Common myeloid progenitor, CD34-positive (primary cell): ENCODE data around the gene ESF1.
A peak's percentile ranks its signal among the peaks of the same experiment; 100 is the strongest.

Source experiments
- CTCF ChIA-PET: fragments of 350-600 bp; sonication (Branson Sonifier 250); formaldehyde crosslinking; loops from one replicate; lab custom pipeline; 2021; ENCODE audit warnings: antibody characterized with exemption; lab: Charles Lee
- POLR2A ChIA-PET: fragments of 350-600 bp; sonication (Branson Sonifier 250); formaldehyde crosslinking; loops from one replicate; lab custom pipeline; 2021; ENCODE audit warnings: antibody characterized with exemption; lab: Charles Lee
- DNase-seq, 3 donors: peaks; one replicate each; pipeline versions ENCODE4 v3.0.0 to v3.0.0-alpha.2; 2013
- H3K27ac ChIP-seq, 2 experiments: 1 replicate in 1 of 2; 2 replicates in 1 of 2; pipeline ENCODE4 v1.7.0; 2013; ENCODE audit warnings: inconsistent platforms in 2 of 2, low read length in 2 of 2, mild to moderate bottlenecking in 2 of 2, low read depth in 1 of 2, moderate library complexity in 1 of 2; ENCODE audit not compliant: severe bottlenecking in 2 of 2, insufficient read depth in 1 of 2, poor library complexity in 1 of 2
- H3K27me3 ChIP-seq, 5 experiments: replicated peaks in 2 of 5; 1 replicate in 3 of 5; 2 replicates in 2 of 5; pipeline versions ENCODE4 v1.6.1 to v1.7.0; 2013; ENCODE audit warnings: low read length in 4 of 5, mild to moderate bottlenecking in 2 of 5, moderate library complexity in 2 of 5, inconsistent platforms in 1 of 5; ENCODE audit not compliant: insufficient read depth in 5 of 5, control insufficient read depth in 4 of 5
- H3K36me3 ChIP-seq, 4 experiments: 1 replicate in 2 of 4; 2 replicates in 2 of 4; pipeline versions ENCODE4 v1.6.1 to v1.7.0; 2013; ENCODE audit warnings: low read length in 3 of 4, control low read depth in 1 of 4, mild to moderate bottlenecking in 1 of 4; ENCODE audit not compliant: control insufficient read depth in 4 of 4, insufficient read depth in 4 of 4
- H3K4me1 ChIP-seq, 4 experiments: 1 replicate in 3 of 4; 2 replicates in 1 of 4; pipeline versions ENCODE4 v1.6.1 to v1.7.1; 2013; ENCODE audit warnings: low read length in 3 of 4, mild to moderate bottlenecking in 3 of 4, control low read depth in 1 of 4, inconsistent platforms in 1 of 4, moderate library complexity in 1 of 4; ENCODE audit not compliant: control insufficient read depth in 4 of 4, insufficient read depth in 4 of 4; ENCODE audit errors: control extremely low read depth in 1 of 4
- H3K4me3 ChIP-seq, 7 experiments: 1 replicate in 4 of 7; 2 replicates in 3 of 7; pipeline versions ENCODE4 v1.5.1 to v1.7.0; 2013; ENCODE audit warnings: mild to moderate bottlenecking in 7 of 7, low read length in 6 of 7, moderate library complexity in 6 of 7, inconsistent platforms in 2 of 7, low read depth in 2 of 7, control low read depth in 1 of 7; ENCODE audit not compliant: insufficient read depth in 4 of 7, control insufficient read depth in 1 of 7; ENCODE audit errors: extremely low read depth in 1 of 7
- H3K9me3 ChIP-seq, 5 experiments: 1 replicate in 4 of 5; 2 replicates in 1 of 5; pipeline versions ENCODE4 v1.6.1 to v1.7.1; 2013; ENCODE audit warnings: low read length in 4 of 5, mild to moderate bottlenecking in 2 of 5, inconsistent platforms in 1 of 5, low read depth in 1 of 5, moderate library complexity in 1 of 5; ENCODE audit not compliant: control insufficient read depth in 4 of 5, insufficient read depth in 2 of 5; ENCODE audit errors: control extremely low read depth in 1 of 5
- WGBS: methylation state at CpG from one replicate; pipeline ENCODE4 v1.1.5; 2013; ENCODE audit not compliant: insufficient coverage; 5-methylcytosine and 5-hydroxymethylcytosine counted together

Gene ESF1

DNA sequence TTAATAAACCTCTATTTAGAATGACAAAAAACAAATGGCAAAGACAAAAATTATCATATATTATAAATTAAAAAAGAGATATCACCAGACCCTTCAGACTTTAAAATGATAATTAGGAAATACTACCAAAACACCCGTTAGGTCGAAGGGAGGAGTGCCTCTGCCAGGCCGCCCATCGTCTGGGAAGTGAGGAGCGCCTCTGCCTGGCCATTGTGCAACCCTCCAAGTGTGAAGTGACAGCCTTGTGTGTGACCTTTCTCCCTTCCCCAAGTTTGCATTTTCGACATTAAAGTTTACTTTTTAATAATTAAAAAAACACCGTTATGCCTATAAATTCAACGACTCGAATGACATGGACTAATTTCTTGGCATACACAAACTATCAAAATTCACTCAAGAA, 81.5 kb downstream of the ESF1 start:
- CTCF ChIA-PET, result no interaction called here
- WGBS, result 94% methylated on average over 6 of the region's 9 CpGs

DNA sequence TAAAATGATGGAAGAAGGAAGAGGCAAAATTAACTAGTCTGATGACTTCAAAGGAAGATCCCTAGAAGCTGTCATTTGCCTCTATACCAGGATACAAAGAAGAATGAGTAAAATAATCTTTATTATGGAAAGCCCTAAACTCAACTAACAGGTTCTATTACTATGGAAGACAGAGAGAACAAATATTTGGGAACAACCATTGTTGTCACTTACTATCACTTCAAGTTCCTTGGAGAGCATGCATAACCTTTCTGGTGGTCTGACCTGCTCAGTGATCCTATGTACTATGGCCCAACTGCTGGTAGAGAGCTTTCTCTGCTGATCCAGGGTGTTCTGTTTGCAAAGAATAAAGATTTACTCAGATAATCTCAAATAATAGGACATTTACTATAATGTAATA, 83.2 kb downstream of the ESF1 start:
- CTCF ChIA-PET, result no interaction called here
- Histone ChIP-seq H3K4me1 (no peaks in the 10 kb centered on the region), H3K27ac (no peak overlapping the region), H3K9me3 (no peaks in the 10 kb centered on the region), H3K27me3 (no peaks in the 10 kb centered on the region), H3K36me3 (no peaks in the 10 kb centered on the region), H3K4me3 (no peak overlapping the region)
- POLR2A ChIA-PET, result no interaction called here
- no peak for DNase-seq

More for the DNA sequence above, 81.5 kb downstream of the ESF1 start:
- Histone ChIP-seq H3K4me1 (no peaks in the 10 kb centered on the region), H3K9me3 (no peaks in the 10 kb centered on the region), H3K4me3 (no peak overlapping the region), H3K27ac (no peak overlapping the region), H3K27me3 (no peaks in the 10 kb centered on the region), H3K36me3 (no peaks in the 10 kb centered on the region)
- POLR2A ChIA-PET, result no interaction called here
- no peak for DNase-seq

DNA sequence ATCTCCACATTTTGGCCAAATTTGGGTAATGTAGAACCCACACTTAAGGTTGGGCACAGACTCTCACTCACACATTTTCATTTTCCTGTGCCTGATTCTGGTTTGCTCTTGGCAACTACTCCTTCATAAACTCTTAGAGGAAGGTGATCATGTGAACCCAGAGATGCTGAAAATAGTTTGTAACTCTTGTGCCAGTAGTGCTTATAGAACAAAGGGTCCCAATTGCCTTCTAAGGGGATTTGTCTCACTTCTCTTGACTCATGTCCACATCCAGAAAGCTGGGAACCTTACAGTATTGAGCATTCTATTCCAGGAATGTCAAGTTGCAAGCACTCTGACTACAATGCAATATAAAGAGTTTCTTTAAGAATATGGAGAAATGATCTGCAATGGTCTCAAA, 84.0 kb downstream of the ESF1 start:
- no peak for DNase-seq
- CTCF ChIA-PET, result no interaction called here
- no peak overlapping the region for H3K4me3 ChIP-seq

DNA sequence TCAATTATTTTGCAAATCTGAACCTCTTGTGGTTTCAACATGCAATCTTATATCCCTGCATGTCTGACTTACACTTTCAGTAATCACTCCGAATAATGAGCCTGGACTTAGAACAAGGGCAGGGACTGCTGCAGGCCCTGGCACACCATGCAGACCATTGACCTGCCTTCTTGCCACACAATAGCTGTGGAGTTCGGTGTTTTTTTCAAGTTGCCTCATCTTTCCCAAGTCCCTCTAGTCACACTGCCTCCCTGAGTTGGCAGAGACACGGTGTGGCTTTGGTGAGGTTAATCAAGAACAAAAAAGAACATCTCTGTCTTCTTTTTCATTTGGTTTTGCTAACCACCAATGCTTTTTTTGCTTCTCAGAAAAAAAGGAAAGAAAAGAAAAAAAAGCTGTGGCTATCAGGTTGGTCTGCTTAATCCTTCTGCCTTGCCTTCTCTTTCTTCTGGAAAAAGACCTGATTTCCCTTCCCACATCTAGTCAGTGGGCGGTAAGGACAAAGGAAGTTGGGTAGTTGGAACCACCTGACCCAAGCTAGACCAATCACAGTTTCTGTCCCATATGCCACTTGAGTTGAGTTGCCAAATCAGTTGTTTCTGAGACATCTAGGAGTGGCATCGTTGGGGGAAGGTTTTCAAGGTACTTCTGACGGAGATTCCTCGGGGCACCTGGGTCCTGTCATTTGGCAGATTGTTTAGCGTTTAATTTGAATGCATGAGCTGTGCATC, 90.1 kb downstream of the ESF1 start:
- no peak overlapping the region for H3K4me3 ChIP-seq
- ChIA-PET POLR2A (no interaction called here), CTCF (no interaction called here)
- no peaks in the 10 kb centered on the region for H3K27me3 ChIP-seq
- H3K27ac ChIP-seq, result no peak overlapping the region
- no peaks in the 10 kb centered on the region for H3K36me3 ChIP-seq
- peaks cover 0 to 2% (median 2%) of the 10 kb centered on the region in 5 experiments for H3K9me3 ChIP-seq
- WGBS, result 98% methylated on average over 7 of the region's 8 CpGs
- no peaks in the 10 kb centered on the region for H3K4me1 ChIP-seq
- no peak for DNase-seq

More for the DNA sequence above, 84.0 kb downstream of the ESF1 start:
- Histone ChIP-seq H3K27me3 (no peaks in the 10 kb centered on the region), H3K36me3 (no peaks in the 10 kb centered on the region), H3K9me3 (no peaks in the 10 kb centered on the region), H3K4me1 (no peaks in the 10 kb centered on the region), H3K27ac (no peak overlapping the region)
- POLR2A ChIA-PET, result no interaction called here

DNA sequence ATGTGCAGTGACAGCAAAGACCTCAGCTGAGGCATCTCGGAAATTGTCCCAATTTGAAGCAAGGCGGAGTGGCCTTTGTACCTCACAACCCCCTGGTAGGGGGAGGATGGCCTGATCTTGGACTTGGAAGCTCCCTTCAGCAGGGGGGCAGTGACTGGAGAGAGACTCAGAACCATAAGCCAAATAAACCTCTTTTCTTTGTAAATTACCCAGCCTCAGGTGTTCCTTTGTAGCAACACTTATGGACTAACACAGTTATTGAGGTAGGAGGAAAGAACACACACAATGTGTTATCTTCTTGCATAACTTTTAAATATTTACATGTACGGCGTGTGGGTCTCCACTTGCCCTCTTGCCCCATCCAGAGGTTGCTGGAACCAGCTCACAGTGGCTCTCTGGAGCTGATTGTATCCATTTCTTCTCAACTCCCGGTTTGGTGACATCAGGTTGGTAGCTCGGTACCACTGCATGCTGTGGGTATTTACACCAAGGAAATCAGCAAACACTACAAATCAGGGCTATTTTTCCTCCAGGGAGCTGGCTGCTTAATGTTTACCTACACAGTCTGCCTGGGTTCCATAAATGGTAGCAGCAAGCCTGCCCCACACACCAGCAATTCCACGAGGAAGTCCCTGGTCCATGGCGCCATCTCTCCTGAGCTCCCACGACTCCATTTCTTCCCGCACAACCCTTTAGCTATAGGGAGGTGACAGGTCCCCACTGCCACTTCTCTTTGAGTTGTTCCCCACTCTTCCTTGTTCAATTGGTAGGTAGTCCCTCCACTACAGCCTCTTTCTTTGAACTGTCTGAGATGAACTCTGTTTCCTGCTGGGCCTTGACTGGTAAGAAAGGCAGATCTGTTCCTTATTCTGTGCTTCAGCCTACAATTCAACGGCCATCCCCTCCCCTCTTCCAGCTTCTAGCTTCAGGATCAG, 91.7 kb downstream of the ESF1 start:
- Histone ChIP-seq H3K9me3 (peaks cover 0 to 2% (median 2%) of the 10 kb centered on the region in 5 experiments), H3K4me1 (no peaks in the 10 kb centered on the region), H3K27ac (no peak overlapping the region), H3K36me3 (no peaks in the 10 kb centered on the region), H3K4me3 (no peak overlapping the region), H3K27me3 (peaks cover 0 to 2% (median 0%) of the 10 kb centered on the region in 5 experiments)
- ChIA-PET POLR2A (no interaction called here), CTCF (no interaction called here)
- WGBS, result 96% methylated on average over 10 of the region's 11 CpGs
- DNase-seq, result peak in 1 of 3 donors; percentile 3

DNA sequence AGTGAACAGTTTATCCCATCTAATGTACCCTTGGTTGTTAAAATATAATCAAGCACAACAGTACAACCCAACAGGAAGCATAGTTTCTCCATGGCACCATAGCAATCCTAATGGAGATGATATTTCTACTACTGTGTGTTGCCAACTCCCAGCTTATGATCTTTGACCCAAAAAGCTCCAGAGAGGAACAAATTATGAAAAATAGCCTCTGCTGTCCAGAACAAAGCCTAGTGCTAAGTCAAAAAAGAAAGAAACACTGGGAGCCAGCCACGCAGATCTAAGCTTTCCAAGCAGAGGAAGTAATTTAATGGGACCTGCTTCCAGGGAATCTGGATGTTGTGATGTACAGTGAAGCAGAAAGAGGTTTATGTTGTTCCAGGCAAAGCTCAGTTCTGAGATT, 93.8 kb downstream of the ESF1 start:
- no peaks in the 10 kb centered on the region for H3K36me3 ChIP-seq
- 92% methylated on average over 1 of the region's 1 CpG for WGBS
- ChIA-PET POLR2A (interaction anchor here (0.6 kb wide), 1 partner anchor 75 kb away, joined by 4 read pairs; no protein-coding TSS in a partner anchor), CTCF (interaction anchor here (0.7 kb wide), 1 partner anchor 14 kb away, joined by 3 read pairs; no protein-coding TSS in a partner anchor)
- H3K9me3 ChIP-seq, result peaks cover 0 to 2% (median 2%) of the 10 kb centered on the region in 5 experiments
- no peak overlapping the region for H3K27ac ChIP-seq
- peaks cover 0 to 2% (median 0%) of the 10 kb centered on the region in 5 experiments for H3K27me3 ChIP-seq
- no peaks in the 10 kb centered on the region for H3K4me1 ChIP-seq
- no peak overlapping the region for H3K4me3 ChIP-seq
- no peak for DNase-seq

DNA sequence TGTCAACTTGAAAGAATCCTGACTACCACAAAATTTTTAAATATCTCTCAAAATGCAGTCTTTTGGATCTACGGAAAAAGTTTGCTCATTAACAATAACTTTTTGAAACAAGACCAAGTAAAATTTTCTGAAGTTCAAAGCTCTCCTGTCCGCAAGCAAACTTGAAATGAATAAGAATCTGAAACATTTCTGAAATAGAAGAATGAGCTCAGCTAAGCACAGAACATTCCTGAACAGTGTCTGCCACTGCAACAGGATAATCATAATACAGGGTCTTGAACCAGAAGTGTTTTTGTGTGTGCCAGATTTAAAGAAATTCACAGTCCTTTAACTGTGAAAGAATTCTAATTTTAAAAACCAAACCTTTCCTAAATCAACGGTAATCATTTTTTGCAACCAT, 96.9 kb downstream of the ESF1 start:
- peaks cover 0 to 18% (median 12%) of the 10 kb centered on the region in 4 experiments for H3K4me1 ChIP-seq
- no peak overlapping the region for H3K4me3 ChIP-seq
- H3K27me3 ChIP-seq, result peaks cover 0 to 2% (median 0%) of the 10 kb centered on the region in 5 experiments
- ChIA-PET CTCF (no interaction called here), POLR2A (no interaction called here)
- H3K9me3 ChIP-seq, result no peaks in the 10 kb centered on the region
- no peak overlapping the region for H3K27ac ChIP-seq
- H3K36me3 ChIP-seq, result no peaks in the 10 kb centered on the region
- DNase-seq, result no peak
- 100% methylated on average over 3 of the region's 3 CpGs for WGBS
